Endothelial cell of umbilical vein (primary cell): ENCODE data around the gene CDH15.

Experiments
- EZH2 ChIP-seq: IDR thresholded peaks from 2 replicates; pipeline ENCODE4 v1.6.1; 2012; ENCODE audit warnings: borderline replicate concordance, low read depth, mild to moderate bottlenecking, moderate library complexity, low read length, inconsistent platforms; ENCODE audit not compliant: severe bottlenecking
- POLR2A ChIP-seq: IDR thresholded peaks from 2 replicates; pipeline ENCODE4 v1.6.1; 2012; ENCODE audit warnings: low read depth, mild to moderate bottlenecking, control low read depth, low read length
- POLR2AphosphoS5 ChIP-seq: IDR thresholded peaks from 2 replicates; pipeline ENCODE4 v1.6.1; 2012; ENCODE audit warnings: low read depth, mild to moderate bottlenecking, control low read depth, low read length, moderate library complexity; ENCODE audit not compliant: insufficient read depth
- TF ChIP-seq, protein P1 (sequence below), 2 donors: IDR thresholded peaks; 1 replicate in 1 of 2; 2 replicates in 1 of 2; pipeline ENCODE4 v1.5.1; 2011; ENCODE audit warnings: low read length in 2 of 2, mild to moderate bottlenecking in 2 of 2, moderate library complexity in 2 of 2, control low read depth in 1 of 2, inconsistent platforms in 1 of 2, low read depth in 1 of 2; ENCODE audit not compliant: insufficient read depth in 1 of 2; ENCODE audit errors: extremely low read depth in 1 of 2

DNA sequence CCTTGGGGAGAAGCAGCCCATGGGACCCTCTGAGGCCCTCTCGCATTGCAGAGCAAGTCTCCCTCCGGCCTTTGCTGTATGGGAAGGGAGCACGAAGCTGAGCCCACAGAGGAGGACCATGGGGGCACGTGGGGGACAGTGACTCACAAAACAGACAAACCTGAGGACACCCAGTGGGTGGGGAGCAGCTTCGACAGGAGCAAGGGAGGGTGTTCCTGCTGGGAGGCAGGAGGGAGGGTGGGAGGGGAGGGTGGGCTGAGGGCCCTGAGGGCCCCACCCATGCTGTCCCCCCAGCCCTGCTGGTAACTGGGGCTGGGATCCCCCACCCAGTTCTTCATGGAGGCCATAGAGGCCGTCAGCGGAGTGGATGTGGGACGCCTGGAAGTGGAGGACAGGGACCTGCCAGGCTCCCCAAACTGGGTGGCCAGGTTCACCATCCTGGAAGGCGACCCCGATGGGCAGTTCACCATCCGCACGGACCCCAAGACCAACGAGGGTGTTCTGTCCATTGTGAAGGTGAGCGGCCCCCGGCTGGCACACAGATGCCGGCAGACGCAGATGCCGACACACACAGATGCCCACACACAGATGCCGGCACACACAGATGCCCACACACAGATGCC lies 16.3 kb downstream of the CDH15 start:
- TF ChIP-seq, protein P1, sequence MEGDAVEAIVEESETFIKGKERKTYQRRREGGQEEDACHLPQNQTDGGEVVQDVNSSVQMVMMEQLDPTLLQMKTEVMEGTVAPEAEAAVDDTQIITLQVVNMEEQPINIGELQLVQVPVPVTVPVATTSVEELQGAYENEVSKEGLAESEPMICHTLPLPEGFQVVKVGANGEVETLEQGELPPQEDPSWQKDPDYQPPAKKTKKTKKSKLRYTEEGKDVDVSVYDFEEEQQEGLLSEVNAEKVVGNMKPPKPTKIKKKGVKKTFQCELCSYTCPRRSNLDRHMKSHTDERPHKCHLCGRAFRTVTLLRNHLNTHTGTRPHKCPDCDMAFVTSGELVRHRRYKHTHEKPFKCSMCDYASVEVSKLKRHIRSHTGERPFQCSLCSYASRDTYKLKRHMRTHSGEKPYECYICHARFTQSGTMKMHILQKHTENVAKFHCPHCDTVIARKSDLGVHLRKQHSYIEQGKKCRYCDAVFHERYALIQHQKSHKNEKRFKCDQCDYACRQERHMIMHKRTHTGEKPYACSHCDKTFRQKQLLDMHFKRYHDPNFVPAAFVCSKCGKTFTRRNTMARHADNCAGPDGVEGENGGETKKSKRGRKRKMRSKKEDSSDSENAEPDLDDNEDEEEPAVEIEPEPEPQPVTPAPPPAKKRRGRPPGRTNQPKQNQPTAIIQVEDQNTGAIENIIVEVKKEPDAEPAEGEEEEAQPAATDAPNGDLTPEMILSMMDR (IDR thresholded peaks at IDR 0.05; ENCODE audit: extremely low read depth in 1 of 2, insufficient read depth in 1 of 2, low read depth in 1 of 2, low read length in 2 of 2) = no peak
- TF ChIP-seq POLR2AphosphoS5 (no peak), EZH2 (no peak), POLR2A (no peak)
